Astrocyte (in vitro differentiated cells and primary cell): ENCODE measurements around the gene PLA2G3.

Experiments used
- CTCF ChIP-seq: IDR thresholded peaks from 2 replicates; pipeline ENCODE4 v1.5.1; 2011; ENCODE audit warnings: low read depth, mild to moderate bottlenecking, inconsistent platforms, low read length, moderate library complexity; ENCODE audit not compliant: insufficient read depth
- EZH2 ChIP-seq: IDR thresholded peaks from 2 replicates; pipeline ENCODE4 v1.6.1; 2012; ENCODE audit warnings: mild to moderate bottlenecking, low read length, inconsistent platforms; ENCODE audit not compliant: insufficient read depth

GRCh38 chr22:31086703-31087330, 53.5 kb downstream of the PLA2G3 start:
- TF ChIP-seq CTCF = no peak
- no peak for TF ChIP-seq EZH2
